Parathyroid adenoma (tissue), 2 donors: ENCODE measurements around the gene MBNL3.

Source experiments
- H2AFZ ChIP-seq: fragments of 300-600 bp; sonication (generic); one replicate; pipeline ENCODE4 v1.7.0; 2017; ENCODE audit warnings: antibody characterized with exemption, mild to moderate bottlenecking
- H3K27ac ChIP-seq: fragments of 300-600 bp; sonication (generic); one replicate; pipeline ENCODE4 v1.7.0; 2017
- H3K27me3 ChIP-seq: fragments of 300-600 bp; sonication (generic); one replicate; pipeline ENCODE4 v1.7.0; 2017; ENCODE audit warnings: low read length; ENCODE audit not compliant: control insufficient read depth, insufficient read depth
- H3K36me3 ChIP-seq: fragments of 300-600 bp; sonication (generic); one replicate; pipeline ENCODE4 v1.7.0; 2017; ENCODE audit warnings: low read length; ENCODE audit not compliant: control insufficient read depth, insufficient read depth
- H3K4me1 ChIP-seq: fragments of 300-600 bp; sonication (generic); one replicate; pipeline ENCODE4 v1.7.0; 2017; ENCODE audit warnings: control low read depth
- H3K4me2 ChIP-seq: fragments of 300-600 bp; sonication (generic); one replicate; pipeline ENCODE4 v1.7.0; 2017; ENCODE audit warnings: low read length
- H3K4me3 ChIP-seq: fragments of 300-600 bp; sonication (generic); one replicate; pipeline ENCODE4 v1.7.0; 2017; ENCODE audit warnings: low read depth, low read length
- H3K79me2 ChIP-seq: fragments of 300-600 bp; sonication (generic); one replicate; pipeline ENCODE4 v1.7.0; 2017; ENCODE audit warnings: control low read depth
- H3K9ac ChIP-seq: fragments of 300-600 bp; sonication (generic); one replicate; pipeline ENCODE4 v1.7.0; 2017; ENCODE audit warnings: mild to moderate bottlenecking
- H3K9me3 ChIP-seq: fragments of 300-600 bp; sonication (generic); one replicate; pipeline ENCODE4 v1.7.0; 2017; ENCODE audit warnings: low read length; ENCODE audit not compliant: control insufficient read depth
- TF ChIP-seq, protein P1 (sequence below): fragments of 300-600 bp; sonication (generic); IDR thresholded peaks from one replicate; pipeline ENCODE4 v1.7.0; 2017; ENCODE audit warnings: antibody characterized with exemption, mild to moderate bottlenecking
- donor health status: primary hyperparathyroidism.

The MBNL3 gene

DNA sequence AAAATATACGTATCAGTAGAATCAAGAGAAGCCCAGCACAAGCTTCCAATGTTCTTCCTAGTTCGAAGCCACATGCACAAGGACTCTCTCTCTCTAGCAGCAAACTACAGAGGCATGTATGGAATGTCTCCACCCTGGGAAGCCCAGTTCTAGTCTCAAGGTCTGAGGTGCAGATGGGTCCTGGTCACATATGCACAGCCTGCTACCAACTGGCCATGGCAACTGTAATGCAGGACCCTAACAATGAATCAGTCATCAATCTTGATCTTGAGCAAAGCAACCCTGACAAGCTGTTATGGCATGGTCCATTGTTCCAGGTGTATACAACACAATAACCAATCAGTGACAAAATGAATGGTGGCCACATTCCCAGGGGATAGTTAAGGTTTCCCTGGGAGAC, 55.8 kb downstream of the MBNL3 start:
- H3K9me3 ChIP-seq = no peaks in the 10 kb centered on the region
- no peak overlapping the region for H2AFZ ChIP-seq
- TF ChIP-seq, protein P1, sequence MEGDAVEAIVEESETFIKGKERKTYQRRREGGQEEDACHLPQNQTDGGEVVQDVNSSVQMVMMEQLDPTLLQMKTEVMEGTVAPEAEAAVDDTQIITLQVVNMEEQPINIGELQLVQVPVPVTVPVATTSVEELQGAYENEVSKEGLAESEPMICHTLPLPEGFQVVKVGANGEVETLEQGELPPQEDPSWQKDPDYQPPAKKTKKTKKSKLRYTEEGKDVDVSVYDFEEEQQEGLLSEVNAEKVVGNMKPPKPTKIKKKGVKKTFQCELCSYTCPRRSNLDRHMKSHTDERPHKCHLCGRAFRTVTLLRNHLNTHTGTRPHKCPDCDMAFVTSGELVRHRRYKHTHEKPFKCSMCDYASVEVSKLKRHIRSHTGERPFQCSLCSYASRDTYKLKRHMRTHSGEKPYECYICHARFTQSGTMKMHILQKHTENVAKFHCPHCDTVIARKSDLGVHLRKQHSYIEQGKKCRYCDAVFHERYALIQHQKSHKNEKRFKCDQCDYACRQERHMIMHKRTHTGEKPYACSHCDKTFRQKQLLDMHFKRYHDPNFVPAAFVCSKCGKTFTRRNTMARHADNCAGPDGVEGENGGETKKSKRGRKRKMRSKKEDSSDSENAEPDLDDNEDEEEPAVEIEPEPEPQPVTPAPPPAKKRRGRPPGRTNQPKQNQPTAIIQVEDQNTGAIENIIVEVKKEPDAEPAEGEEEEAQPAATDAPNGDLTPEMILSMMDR = no peak
- no peak overlapping the region for H3K4me2 ChIP-seq
- no peak overlapping the region for H3K9ac ChIP-seq
- no peaks in the 10 kb centered on the region for H3K4me1 ChIP-seq
- no peaks in the 10 kb centered on the region for H3K79me2 ChIP-seq
- no peak overlapping the region for H3K27ac ChIP-seq
- H3K4me3 ChIP-seq = no peak overlapping the region
- no peaks in the 10 kb centered on the region for H3K36me3 ChIP-seq
- no peaks in the 10 kb centered on the region for H3K27me3 ChIP-seq

DNA sequence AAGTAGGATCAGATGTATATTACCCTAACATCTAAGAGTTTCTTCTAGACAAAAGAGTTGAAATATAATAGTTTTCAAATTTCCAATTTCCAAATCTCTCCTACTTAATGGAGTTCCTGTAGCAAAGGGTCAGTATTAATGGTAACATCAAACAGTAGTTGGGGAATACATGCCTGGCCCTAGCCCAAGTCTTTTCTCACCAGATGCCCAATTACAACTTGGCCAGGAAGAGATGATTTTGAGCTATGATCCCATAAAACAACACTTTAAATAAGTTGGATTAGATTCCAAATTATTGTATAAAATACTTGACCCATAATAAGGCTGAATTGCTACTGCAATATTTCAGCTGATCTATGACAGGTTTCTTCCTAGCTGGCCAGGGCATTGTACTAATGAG, 59.9 kb downstream of the MBNL3 start:
- Histone ChIP-seq H3K27ac (no peak overlapping the region), H3K9ac (no peak overlapping the region), H3K4me1 (no peaks in the 10 kb centered on the region), H3K36me3 (no peaks in the 10 kb centered on the region), H3K79me2 (no peaks in the 10 kb centered on the region), H3K4me2 (no peak overlapping the region), H3K4me3 (no peak overlapping the region), H3K27me3 (no peaks in the 10 kb centered on the region), H3K9me3 (no peaks in the 10 kb centered on the region), H2AFZ (no peak overlapping the region)
- TF ChIP-seq, protein P1 = no peak

DNA sequence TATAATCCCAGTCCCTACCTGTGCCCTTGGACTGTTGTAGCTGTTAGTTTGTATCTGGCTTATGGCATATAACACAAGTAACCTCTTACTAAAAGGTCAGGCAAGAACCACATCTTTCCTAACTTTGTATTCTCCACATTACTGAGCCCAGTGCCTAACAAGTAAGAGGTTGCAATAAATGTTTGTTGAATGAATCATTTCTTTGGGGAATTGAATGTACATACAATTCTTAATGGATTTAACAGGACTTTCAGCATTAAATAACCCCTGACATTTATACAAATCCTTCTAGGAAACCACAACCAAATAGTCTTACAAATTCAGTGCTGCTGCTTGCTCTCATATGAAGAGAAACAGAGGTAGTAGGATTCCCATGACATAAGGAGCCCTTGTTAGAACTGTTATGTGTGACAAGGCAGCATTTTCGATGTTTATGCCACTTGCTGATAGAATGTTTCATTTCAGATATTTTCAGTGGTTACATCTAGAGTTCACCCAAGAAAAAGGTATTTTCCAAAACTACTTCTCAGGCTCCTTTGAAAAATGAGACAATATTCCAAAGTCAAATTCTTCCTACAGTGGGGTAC, 62.0 kb downstream of the MBNL3 start:
- H2AFZ ChIP-seq = no peak overlapping the region
- no peaks in the 10 kb centered on the region for H3K79me2 ChIP-seq
- no peaks in the 10 kb centered on the region for H3K36me3 ChIP-seq
- H3K27me3 ChIP-seq = no peaks in the 10 kb centered on the region
- no peaks in the 10 kb centered on the region for H3K9me3 ChIP-seq
- no peak overlapping the region for H3K4me2 ChIP-seq
- no peak overlapping the region for H3K9ac ChIP-seq
- H3K4me1 ChIP-seq = no peaks in the 10 kb centered on the region
- H3K27ac ChIP-seq = no peak overlapping the region
- TF ChIP-seq, protein P1 = no peak
- no peak overlapping the region for H3K4me3 ChIP-seq

DNA sequence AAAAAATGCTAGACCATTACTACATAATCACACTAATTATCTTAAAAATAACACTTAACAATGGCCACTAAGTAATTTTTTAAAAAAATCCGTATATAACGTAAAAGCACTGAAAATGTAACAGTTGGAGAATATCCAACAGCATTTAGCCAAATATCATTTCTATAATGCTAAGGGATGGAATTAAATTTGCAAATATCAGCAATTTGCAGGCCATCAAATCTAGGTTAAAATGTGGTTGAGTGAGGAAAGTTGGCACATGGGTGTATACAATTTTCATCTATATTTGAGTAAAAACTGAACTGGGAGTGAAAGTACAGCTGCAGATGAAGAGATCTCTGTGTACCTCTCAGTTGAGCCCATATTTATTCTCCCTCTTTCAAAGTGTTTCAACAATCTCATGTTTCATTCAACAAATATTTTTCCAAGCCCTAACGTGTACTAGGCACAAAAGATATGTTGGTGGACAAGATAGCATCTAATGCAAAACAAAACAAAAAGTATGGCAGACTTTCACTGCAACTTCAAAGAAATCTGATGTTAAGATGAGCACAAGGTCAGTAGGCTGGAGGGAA, 63.0 kb downstream of the MBNL3 start:
- Histone ChIP-seq H3K9me3 (no peaks in the 10 kb centered on the region), H3K79me2 (no peaks in the 10 kb centered on the region), H2AFZ (no peak overlapping the region), H3K9ac (no peak overlapping the region), H3K4me1 (no peaks in the 10 kb centered on the region), H3K36me3 (no peaks in the 10 kb centered on the region), H3K4me2 (no peak overlapping the region), H3K27ac (no peak overlapping the region), H3K4me3 (no peak overlapping the region), H3K27me3 (no peaks in the 10 kb centered on the region)
- TF ChIP-seq, protein P1 = no peak

DNA sequence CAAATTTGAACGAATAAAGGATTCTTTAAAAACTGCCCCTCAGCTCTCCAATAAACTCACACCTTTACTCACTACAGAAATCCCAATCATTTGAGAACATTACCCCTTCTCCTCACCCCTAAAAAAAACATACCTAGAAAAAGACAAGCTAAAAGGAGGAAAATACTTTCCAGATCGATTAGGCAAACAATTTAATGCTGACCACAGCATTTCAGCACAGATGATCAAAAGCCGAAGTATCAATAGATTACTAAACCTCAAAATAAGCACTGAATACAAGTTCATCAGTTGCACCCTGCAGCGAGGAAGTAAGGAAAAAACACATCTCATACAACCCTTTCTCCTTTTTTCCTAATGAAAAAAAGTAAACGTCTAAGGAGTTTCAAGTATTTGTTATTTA, 65.5 kb downstream of the MBNL3 start:
- Histone ChIP-seq H3K9me3 (no peaks in the 10 kb centered on the region), H3K4me3 (no peak overlapping the region), H3K36me3 (no peaks in the 10 kb centered on the region), H3K27ac (no peak overlapping the region), H2AFZ (no peak overlapping the region), H3K4me2 (no peak overlapping the region), H3K4me1 (no peaks in the 10 kb centered on the region), H3K79me2 (no peaks in the 10 kb centered on the region), H3K9ac (no peak overlapping the region), H3K27me3 (no peaks in the 10 kb centered on the region)
- TF ChIP-seq, protein P1 = no peak
